Adrenal gland (tissue), 12 donors: ENCODE results near the gene RASA2. TPM values are rescaled to one million over a fixed set of nuclear protein-coding genes. Genes with fewer than 3 reads are reported as not detected.
A peak's percentile ranks its signal among the peaks of the same experiment; 100 is the strongest.

Experiments
- DNase-seq, 7 donors: peaks; one replicate each; pipeline ENCODE4 v3.0.0-alpha.2; 2019 to 2020
- H3K27ac ChIP-seq, 5 donors: fragments of 200-600 bp; sonication (generic) in 4 of 5; 1 replicate in 3 of 5; 2 replicates in 2 of 5; pipeline versions ENCODE4 v1.5.1 to v1.8.0; 2016 to 2020; ENCODE audit warnings: mild to moderate bottlenecking in 1 of 5
- H3K27me3 ChIP-seq: fragments of 200-600 bp; 2 replicates; pipeline ENCODE4 v1.8.0; 2021
- H3K36me3 ChIP-seq, 2 donors: fragments of 200-600 bp; replicated peaks in 1 of 2; 1 replicate in 1 of 2; 2 replicates in 1 of 2; pipeline versions ENCODE4 v1.5.1 to v1.8.0; 2018 to 2022
- H3K4me1 ChIP-seq, 2 donors: fragments of 200-600 bp; replicated peaks in 1 of 2; 1 replicate in 1 of 2; 2 replicates in 1 of 2; pipeline versions ENCODE4 v1.5.1 to v1.8.0; 2018 to 2021
- H3K4me3 ChIP-seq, 4 donors: fragments of 200-600 bp; sonication (generic) in 3 of 4; one replicate each; pipeline ENCODE4 v1.5.1; 2016 to 2018
- H3K9me3 ChIP-seq, 3 donors: fragments of 200-600 bp; sonication (generic) in 1 of 3; replicated peaks in 1 of 3; 1 replicate in 2 of 3; 2 replicates in 1 of 3; pipeline versions ENCODE4 v1.5.1 to v1.8.0; 2016 to 2021
- POLR2A ChIP-seq, 2 donors: fragments of 450-650 bp; IDR thresholded peaks; one replicate each; pipeline ENCODE4 v1.6.1; 2017; ENCODE audit warnings: antibody characterized with exemption in 2 of 2, mild to moderate bottlenecking in 2 of 2, moderate library complexity in 1 of 2
- WGBS, 4 donors: extraction: QIAGEN DNeasy Blood & Tissue Kit in 2 of 4; methylation state at CpG; one replicate each; pipeline versions ENCODE4 v1.1.5 to v1.1.7; 2013 to 2017; 5-methylcytosine and 5-hydroxymethylcytosine counted together
- intact Hi-C, 2 donors: fragments of 100-400 bp; cut with DNase I; formaldehyde crosslinking; loops; one replicate each; pipeline versions ENCODE4 v1.14.1 to v1.15.0; 2022 to 2023
- polyA plus RNA-seq, 3 donors: library from polyadenylated mRNA; stranded (reverse); fragments of 200-250 nt in 2 of 3; fragments of 350-450 nt in 1 of 3; fragmentation: Illumina TruSeq in 1 of 3; extraction: RNeasy Lipid Tissue Mini Kit (QIAGEN cat#74804) in 1 of 3; gene quantifications; one replicate each; pipeline ENCODE4 v1.2.3, GENCODE V29; 2013 to 2014
- total RNA-seq, 9 donors: library from RNA; depleted of rRNA in 4 of 9; stranded (reverse); fragments of >200 nt in 4 of 9; fragments of 120-200 nt in 1 of 9; fragmentation: NEBNext Ultra II Directional in 1 of 9; extraction: Animal tissue kit (Norgen Biotek cat#: 25700) in 1 of 9; gene quantifications; one replicate each; pipeline versions ENCODE4 v1.1.0 to v1.2.4, GENCODE V29; 2013 to 2023
- TF ChIP-seq, protein P1 (sequence below), 6 experiments: fragments of 450-650 bp in 4 of 6; fragments of 200-600 bp in 2 of 6; sonication (generic) in 1 of 6; IDR thresholded peaks; 1 replicate in 5 of 6; 2 replicates in 1 of 6; pipeline versions ENCODE4 v1.5.1 to v1.8.0; 2016 to 2021; ENCODE audit warnings: antibody characterized with exemption in 6 of 6, mild to moderate bottlenecking in 2 of 6, moderate library complexity in 1 of 6
- donor health status: healthy with polysubstance abuse.
- donor health status: Bipolar disorder and iron deficiency.
- donor health status: DM: yes; HTN: yes; CAD: no.
- donor health status: DM: no; HTN: no; CAD: no.
- donor health status: DM: no; HTN: no; CAD: no.
- donor health status: DM: yes; HTN: yes; CAD: no.

Gene RASA2
- total and polyA plus RNA-seq, 12 donors = 5.7 to 52.5 (median 10.2) TPM

DNA sequence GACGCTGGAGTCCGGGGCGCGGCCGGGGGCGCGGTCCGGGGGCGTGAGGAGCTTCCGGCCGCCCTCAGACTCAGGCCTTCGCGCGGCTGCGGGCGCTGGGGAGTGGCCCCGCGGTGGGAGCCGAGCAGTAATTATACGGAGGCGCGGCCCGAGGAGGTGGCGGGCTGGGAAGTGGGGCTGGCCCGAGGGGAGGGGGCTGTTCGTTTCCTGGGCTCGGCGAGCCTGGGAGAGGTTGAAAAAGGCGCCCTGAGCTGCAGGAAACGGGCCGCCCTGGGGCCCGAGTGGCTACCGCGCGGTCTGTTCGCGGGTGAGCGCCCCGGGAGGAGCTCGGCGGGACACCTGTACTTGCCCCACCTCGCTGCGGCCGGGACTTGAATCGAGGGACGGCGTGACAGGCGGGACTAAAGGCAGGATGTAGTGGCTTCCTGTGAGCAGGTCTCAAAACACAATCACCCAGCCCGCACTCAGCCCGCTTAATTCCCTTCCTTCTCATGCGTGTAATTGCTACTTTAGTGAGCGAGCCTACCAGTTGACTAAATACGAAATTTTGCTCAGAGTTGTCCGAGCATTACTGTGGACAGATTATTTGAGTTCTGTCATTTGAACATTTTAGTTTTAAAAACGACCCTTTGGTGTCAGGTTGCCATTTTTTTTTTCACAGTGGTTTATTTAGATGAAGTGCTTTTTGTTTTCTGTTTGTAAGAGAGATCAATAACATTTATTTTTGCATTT lies 860 bp downstream of the RASA2 start:
- DNase-seq = peak; percentile 65 to 86 (median 73)
- Histone ChIP-seq H3K27me3 (no peaks in the 10 kb centered on the region), H3K4me1 (peaks cover 0 to 28% of the 10 kb centered on the region in 2 donors), H3K4me3 (peak overlapping the region; percentile 41 to 97 (median 61)), H3K36me3 (no peaks in the 10 kb centered on the region), H3K9me3 (no peaks in the 10 kb centered on the region), H3K27ac (peak overlapping the region; percentile 71 to 99 (median 93))
- intact Hi-C loops = no loop called here
- WGBS, 4 donors = 0 to 1% (median 0%) methylated on average over 7 to 55 of the region's 55 CpGs
- TF ChIP-seq POLR2A (IDR thresholded peaks at IDR 0.05) = peak in 1 of 2 donors; percentile 51
- TF ChIP-seq, protein P1, sequence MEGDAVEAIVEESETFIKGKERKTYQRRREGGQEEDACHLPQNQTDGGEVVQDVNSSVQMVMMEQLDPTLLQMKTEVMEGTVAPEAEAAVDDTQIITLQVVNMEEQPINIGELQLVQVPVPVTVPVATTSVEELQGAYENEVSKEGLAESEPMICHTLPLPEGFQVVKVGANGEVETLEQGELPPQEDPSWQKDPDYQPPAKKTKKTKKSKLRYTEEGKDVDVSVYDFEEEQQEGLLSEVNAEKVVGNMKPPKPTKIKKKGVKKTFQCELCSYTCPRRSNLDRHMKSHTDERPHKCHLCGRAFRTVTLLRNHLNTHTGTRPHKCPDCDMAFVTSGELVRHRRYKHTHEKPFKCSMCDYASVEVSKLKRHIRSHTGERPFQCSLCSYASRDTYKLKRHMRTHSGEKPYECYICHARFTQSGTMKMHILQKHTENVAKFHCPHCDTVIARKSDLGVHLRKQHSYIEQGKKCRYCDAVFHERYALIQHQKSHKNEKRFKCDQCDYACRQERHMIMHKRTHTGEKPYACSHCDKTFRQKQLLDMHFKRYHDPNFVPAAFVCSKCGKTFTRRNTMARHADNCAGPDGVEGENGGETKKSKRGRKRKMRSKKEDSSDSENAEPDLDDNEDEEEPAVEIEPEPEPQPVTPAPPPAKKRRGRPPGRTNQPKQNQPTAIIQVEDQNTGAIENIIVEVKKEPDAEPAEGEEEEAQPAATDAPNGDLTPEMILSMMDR (IDR thresholded peaks at IDR 0.05) = peak in 1 of 6 experiments; percentile 8

DNA sequence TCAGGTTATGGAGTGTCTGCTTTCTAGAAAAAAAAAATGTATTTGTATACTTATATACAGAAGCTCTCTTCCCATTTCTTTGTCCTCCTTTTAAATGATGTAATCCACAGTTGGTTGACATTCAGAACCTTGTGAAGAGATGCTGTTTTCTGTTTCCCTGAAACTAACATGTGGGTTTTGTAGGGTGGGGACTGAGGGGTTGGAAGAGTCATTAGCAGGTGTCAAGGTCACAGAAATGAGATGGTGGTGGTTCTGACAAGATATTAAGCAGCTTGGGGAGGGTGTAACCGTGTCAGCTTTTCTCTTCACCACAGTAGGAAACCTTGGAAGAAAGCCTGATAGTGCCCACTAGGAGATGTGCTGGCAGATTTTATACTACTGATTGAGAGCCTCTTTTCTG lies 2.4 kb downstream of the RASA2 start:
- 61 to 87% (median 71%) methylated on average over 1 of the region's 1 CpG for whole genome bisulfite sequencing, 4 donors
- Histone ChIP-seq H3K27ac (no peak overlapping the region), H3K4me1 (peaks cover 0 to 26% of the 10 kb centered on the region in 2 donors), H3K27me3 (no peaks in the 10 kb centered on the region), H3K36me3 (no peaks in the 10 kb centered on the region), H3K9me3 (no peaks in the 10 kb centered on the region), H3K4me3 (no peak overlapping the region)
- DNase-seq = no peak
- TF ChIP-seq, protein P1 (IDR thresholded peaks at IDR 0.05) = no peak
- no peak for TF ChIP-seq POLR2A (IDR thresholded peaks at IDR 0.05)
- intact Hi-C loops = no loop called here

DNA sequence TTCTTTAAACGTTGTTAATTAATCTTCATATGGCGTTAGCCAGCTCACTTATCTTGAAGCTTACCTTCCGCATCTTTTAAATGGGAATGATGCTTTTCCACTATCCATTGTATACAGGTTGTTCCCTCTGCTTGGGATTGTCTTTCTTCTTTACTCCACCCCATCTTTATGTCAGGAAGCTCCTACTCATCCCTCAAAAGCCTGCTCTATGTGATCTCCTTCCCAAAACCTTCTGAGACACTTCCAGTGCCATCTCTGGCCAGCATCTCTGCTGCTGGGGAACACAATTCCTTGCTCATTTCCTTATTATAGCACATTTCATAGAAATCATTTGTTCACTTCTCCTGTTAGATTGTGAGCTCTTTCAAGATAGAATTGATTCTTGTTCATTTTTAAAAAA lies 4.3 kb downstream of the RASA2 start:
- Histone ChIP-seq H3K9me3 (no peaks in the 10 kb centered on the region), H3K27me3 (no peaks in the 10 kb centered on the region), H3K4me1 (peaks cover 0 to 20% of the 10 kb centered on the region in 2 donors), H3K27ac (no peak overlapping the region), H3K4me3 (no peak overlapping the region), H3K36me3 (no peaks in the 10 kb centered on the region)
- TF ChIP-seq, protein P1 (IDR thresholded peaks at IDR 0.05) = no peak
- TF ChIP-seq POLR2A (IDR thresholded peaks at IDR 0.05) = no peak
- intact Hi-C loops = no loop called here
- DNase-seq = no peak
- 87 to 93% (median 91%) methylated on average over 3 of the region's 3 CpGs for WGBS, 4 donors

DNA sequence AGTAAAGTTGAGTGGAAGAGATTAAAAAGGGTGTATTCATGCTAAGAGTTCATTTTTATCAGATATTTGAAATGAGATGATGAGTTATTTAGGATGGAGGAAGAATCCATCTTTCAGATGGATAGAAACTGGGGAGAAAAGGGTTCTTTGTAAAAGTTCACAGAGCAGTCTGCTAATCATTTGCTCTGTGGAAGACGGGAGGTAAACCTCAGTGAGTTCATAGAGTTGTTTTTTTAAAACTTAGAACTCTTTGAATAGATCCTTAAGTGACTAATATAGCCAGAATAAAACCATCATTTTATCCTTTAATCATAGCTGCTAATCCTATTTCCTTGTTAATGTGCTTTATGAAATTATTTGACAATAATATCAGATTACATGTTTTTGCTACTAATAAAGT lies 5.1 kb downstream of the RASA2 start:
- no peak for TF ChIP-seq POLR2A (IDR thresholded peaks at IDR 0.05)
- TF ChIP-seq, protein P1 (IDR thresholded peaks at IDR 0.05) = no peak
- no peak overlapping the region for H3K4me3 ChIP-seq
- WGBS, 4 donors = 66 to 79% (median 71%) methylated on average over 1 of the region's 1 CpG
- H3K27ac ChIP-seq = no peak overlapping the region
- DNase-seq = no peak
- no peaks in the 10 kb centered on the region for H3K36me3 ChIP-seq
- intact Hi-C loops = no loop called here
- H3K9me3 ChIP-seq = no peaks in the 10 kb centered on the region
- no peaks in the 10 kb centered on the region for H3K27me3 ChIP-seq
- peaks cover 0 to 20% of the 10 kb centered on the region in 2 donors for H3K4me1 ChIP-seq
